PFSK-1 (cell line): ENCODE measurements around the gene KIF26B.

Experiments used
- FOXP2 ChIP-seq: optimal IDR thresholded peaks from 2 replicates; pipeline ENCODE3; 2011; ENCODE audit warnings: borderline replicate concordance, control low read depth, inconsistent platforms; ENCODE audit not compliant: insufficient read depth; ENCODE audit errors: extremely low read length, extremely low read depth
- POLR2AphosphoS5 ChIP-seq: IDR thresholded peaks from 2 replicates; pipeline ENCODE4 v1.6.1; 2012; ENCODE audit warnings: low read depth, mild to moderate bottlenecking, control low read depth, low read length, moderate library complexity
- REST ChIP-seq, 2 experiments: IDR thresholded peaks; 2 replicates each; pipeline versions ENCODE4 v1.6.1 to v1.8.0; 2011 to 2012; ENCODE audit warnings: low read depth in 2 of 2, low read length in 2 of 2, control low read depth in 1 of 2, inconsistent platforms in 1 of 2, mild to moderate bottlenecking in 1 of 2, moderate library complexity in 1 of 2; ENCODE audit not compliant: insufficient read depth in 1 of 2
- SIN3A ChIP-seq: IDR thresholded peaks from 2 replicates; pipeline ENCODE4 v1.6.1; 2012; ENCODE audit warnings: mild to moderate bottlenecking, low read length, moderate library complexity, borderline replicate concordance; ENCODE audit not compliant: insufficient read depth
- TAF1 ChIP-seq: IDR thresholded peaks from 2 replicates; pipeline ENCODE4 v1.6.1; 2012; ENCODE audit warnings: low read length, control low read depth, borderline replicate concordance; ENCODE audit not compliant: insufficient read depth

KIF26B gene

DNA sequence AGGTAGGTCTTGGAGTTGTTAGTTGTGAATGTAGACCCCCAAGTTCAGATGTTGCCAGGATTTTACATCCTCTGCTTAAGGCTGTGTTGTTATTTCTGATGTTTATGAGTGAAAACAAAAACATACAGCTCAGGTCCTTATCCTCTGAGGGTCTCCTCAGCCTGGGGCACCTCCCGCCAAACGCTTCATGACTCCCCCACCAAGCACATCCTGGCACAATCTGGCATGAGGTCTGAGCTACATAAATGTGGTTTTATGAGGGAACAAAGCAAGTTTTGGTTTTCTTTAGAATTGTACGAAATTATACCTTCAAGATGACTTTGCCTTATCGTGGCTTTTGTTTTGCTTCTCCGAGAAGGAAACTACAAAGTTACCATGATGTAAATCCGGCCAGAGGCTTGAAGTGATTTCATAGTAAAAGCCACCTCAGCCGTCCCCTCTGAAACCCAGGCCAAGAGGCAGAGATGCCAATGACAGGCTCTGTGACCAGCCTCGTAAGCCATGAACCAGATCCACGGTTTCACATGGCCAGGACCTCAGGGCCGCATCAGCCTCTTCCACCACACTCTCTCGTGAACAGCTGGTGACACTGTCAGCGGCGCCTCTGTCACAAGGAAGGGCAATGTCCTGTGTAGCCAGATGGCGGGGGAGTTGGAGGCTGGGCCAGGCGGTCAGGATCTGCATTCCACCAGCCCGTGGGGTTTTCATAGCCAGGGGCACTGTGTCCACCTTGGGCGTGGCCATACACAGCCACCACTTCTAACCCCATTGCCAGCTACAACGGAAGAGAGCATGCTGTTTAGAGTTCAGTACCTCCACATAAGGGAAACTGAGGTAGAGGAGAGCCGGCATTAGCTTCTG, 199.4 kb downstream of the KIF26B start:
- TF ChIP-seq FOXP2 (no peak), REST (IDR thresholded peaks at IDR 0.05; ENCODE audit: insufficient read depth in 1 of 2, low read depth in 2 of 2, low read length in 2 of 2) (no peak), POLR2AphosphoS5 (no peak), SIN3A (no peak), TAF1 (no peak)

- TF ChIP-seq POLR2AphosphoS5 (no peak), REST (IDR thresholded peaks at IDR 0.05; ENCODE audit: insufficient read depth in 1 of 2, low read depth in 2 of 2, low read length in 2 of 2) (no peak), FOXP2 (no peak)
These were observed 202.3 kb downstream of the KIF26B start for GRCh38 chr1:245356891-245357585.

GRCh38 chr1:245361065-245361464, 206.3 kb downstream of the KIF26B start:
- TF ChIP-seq SIN3A: no peak
- no peak for TF ChIP-seq TAF1
- TF ChIP-seq POLR2AphosphoS5: no peak
- no peak for TF ChIP-seq REST (IDR thresholded peaks at IDR 0.05; ENCODE audit: insufficient read depth in 1 of 2, low read depth in 2 of 2, low read length in 2 of 2)
- TF ChIP-seq FOXP2: no peak

DNA sequence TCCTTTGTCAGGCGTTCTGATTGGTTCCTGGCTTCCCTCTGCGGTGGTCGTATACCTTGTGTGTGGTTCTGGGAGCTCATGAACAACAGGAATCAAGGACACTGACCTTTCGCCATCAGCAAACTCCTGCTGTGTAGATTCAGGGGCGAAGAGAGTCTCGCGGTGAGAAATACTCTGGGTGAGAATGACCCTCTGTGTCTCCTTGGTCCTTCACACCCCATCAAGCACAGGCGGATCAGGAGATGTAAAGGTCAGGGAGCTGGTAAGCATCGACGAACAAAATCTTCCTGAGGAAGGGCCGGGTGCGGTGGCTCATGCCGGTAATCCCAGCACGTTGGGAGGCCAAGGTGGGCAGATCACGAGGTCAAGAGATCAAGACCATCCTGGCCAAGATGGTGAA, 207.2 kb downstream of the KIF26B start:
- no peak for TF ChIP-seq REST (IDR thresholded peaks at IDR 0.05; ENCODE audit: insufficient read depth in 1 of 2, low read depth in 2 of 2, low read length in 2 of 2)
- TF ChIP-seq TAF1: no peak
- no peak for TF ChIP-seq FOXP2
- TF ChIP-seq POLR2AphosphoS5: no peak
- no peak for TF ChIP-seq SIN3A
